Muscle of back (tissue), 11 donors: ENCODE data around the gene SPNS1. TPM values are rescaled to one million over a fixed set of nuclear protein-coding genes. Genes with fewer than 3 reads are reported as not detected.
"Not testable (repeated sequence)": the region's sequence is repeated elsewhere in the genome, so short reads cannot be mapped to it uniquely, and the experiment has no call there.

Source experiments
- DNase-seq, 3 donors: peaks; one replicate each; pipeline versions ENCODE4 v3.0.0 to v3.0.0-alpha.2; 2013
- polyA plus RNA-seq, 10 donors: library from polyadenylated mRNA; unstranded; fragments of 120-200 nt; gene quantifications; one replicate each; pipeline ENCODE4 v1.2.1, GENCODE V29; 2013; ENCODE audit not compliant: insufficient read length in 10 of 10

Gene SPNS1
- polyA plus RNA-seq, 10 donors = 16.6 to 26.9 (median 22.8) TPM

DNA sequence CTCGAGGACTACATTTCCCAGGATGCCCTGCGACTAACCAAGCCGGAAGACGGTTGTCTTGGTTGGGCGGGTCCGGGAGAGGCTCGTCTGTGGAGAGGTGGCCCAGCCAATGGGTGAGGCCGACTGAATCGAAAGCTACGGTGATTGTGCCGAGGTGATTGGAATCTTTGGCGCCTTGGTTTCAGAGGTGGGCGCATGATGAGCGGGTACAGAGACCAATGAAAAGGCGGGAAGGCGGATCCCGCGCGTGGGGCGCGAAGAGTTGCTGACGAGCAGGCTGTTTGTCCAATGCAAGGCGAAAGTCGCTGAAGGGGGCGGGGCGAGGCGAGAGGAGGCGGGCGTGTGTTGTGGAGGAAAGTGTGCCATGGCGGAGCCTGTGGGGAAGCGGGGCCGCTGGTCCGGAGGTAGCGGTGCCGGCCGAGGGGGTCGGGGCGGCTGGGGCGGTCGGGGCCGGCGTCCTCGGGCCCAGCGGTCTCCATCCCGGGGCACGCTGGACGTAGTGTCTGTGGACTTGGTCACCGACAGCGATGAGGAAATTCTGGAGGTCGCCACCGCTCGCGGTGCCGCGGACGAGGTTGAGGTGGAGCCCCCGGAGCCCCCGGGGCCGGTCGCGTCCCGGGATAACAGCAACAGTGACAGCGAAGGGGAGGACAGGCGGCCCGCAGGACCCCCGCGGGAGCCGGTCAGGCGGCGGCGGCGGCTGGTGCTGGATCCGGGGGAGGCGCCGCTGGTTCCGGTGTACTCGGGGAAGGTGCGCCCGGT lies 23.7 kb upstream of the SPNS1 start, which contains the start of gene NFATC2IP:
Gene NFATC2IP (plus strand): TSS at position 290 of the 762 bp plus-strand sequence. CDS start 75 bp downstream, at position 365.
- peak; percentile 100 for DNase-seq

DNA sequence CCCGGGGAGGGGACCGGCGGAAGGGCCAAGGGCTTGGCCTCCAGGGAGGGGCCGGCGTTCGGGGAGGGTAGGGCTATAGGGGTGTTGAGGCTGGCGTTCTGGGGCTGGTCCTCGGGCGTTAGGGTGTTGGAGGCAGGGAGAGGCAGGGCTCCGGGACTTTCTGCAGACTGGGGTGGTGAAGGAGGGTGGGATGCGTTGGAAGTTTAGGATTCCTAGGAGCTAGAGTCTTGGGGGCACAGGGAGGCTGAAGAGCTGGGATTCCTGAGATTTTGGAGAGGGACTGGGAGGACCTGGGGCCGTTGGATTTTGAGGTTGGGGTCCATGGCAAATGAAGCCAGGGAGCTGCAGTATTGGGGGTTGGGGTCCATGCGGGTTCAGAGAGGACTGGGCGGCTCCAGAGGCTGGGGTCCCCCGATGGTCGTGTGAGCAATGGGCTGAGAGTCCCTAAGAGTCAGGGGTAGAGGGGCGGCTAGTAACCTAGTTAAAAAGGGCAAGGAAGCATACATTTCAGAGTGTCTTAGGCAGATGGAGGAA lies 23.1 kb upstream of the SPNS1 start:
- no peak for DNase-seq

GRCh38 chr16:28958216-28958615 lies 16.4 kb upstream of the SPNS1 start:
- no peak for DNase-seq

GRCh38 chr16:28958836-28959235 lies 15.7 kb upstream of the SPNS1 start:
- no peak for DNase-seq

GRCh38 chr16:28964072-28964471 lies 10.5 kb upstream of the SPNS1 start:
- DNase-seq = no peak

GRCh38 chr16:28964496-28964895 lies 10.1 kb upstream of the SPNS1 start:
- no peak for DNase-seq

- no peak for DNase-seq
Observed at GRCh38 chr16:28967156-28967555, 7.4 kb upstream of the SPNS1 start.

DNA sequence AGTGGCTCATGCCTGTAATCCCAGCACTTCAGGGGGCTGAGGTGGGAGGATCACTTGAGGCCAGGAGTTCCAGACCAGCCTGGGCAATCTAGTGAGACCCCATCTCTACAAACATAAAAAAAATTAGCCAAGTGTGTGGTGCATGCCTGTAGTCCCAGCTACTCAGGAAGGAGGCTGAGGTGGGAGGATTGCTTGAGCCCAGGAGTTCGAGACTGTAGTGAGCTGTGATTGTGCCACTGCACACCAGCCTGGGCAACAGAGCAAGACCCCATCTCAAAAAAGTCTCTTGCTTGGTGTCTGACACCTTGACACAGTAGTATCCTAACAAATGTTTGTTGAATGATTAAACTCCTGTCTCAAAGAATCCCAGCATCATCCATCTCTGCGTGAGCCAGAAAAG lies 4.9 kb upstream of the SPNS1 start:
- DNase-seq = not testable (repeated sequence)

GRCh38 chr16:28974007-28974436 lies 556 bp upstream of the SPNS1 start:
- peak; percentile 55 to 76 (median 61) for DNase-seq

DNA sequence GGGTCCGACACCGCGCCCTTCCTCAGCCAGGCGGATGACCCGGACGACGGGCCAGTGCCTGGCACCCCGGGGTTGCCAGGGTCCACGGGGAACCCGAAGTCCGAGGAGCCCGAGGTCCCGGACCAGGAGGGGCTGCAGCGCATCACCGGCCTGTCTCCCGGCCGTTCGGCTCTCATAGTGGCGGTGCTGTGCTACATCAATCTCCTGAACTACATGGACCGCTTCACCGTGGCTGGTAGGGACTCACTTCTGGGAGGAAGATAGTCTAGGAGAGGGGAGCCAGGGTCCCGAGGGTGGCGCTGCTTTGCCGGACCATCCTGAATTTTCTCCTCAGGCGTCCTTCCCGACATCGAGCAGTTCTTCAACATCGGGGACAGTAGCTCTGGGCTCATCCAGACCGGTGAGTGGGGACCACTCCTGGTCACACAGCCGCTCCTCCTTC lies 601 bp downstream of the SPNS1 start:
- no peak for DNase-seq

- no peak for DNase-seq
Observed at GRCh38 chr16:28977703-28978662, 3.4 kb downstream of the SPNS1 start.

- not testable (repeated sequence) for DNase-seq
Observed at GRCh38 chr16:28980330-28980729, 5.8 kb downstream of the SPNS1 start.

- DNase-seq = no peak
Observed at GRCh38 chr16:28980929-28981328, 6.4 kb downstream of the SPNS1 start.

DNA sequence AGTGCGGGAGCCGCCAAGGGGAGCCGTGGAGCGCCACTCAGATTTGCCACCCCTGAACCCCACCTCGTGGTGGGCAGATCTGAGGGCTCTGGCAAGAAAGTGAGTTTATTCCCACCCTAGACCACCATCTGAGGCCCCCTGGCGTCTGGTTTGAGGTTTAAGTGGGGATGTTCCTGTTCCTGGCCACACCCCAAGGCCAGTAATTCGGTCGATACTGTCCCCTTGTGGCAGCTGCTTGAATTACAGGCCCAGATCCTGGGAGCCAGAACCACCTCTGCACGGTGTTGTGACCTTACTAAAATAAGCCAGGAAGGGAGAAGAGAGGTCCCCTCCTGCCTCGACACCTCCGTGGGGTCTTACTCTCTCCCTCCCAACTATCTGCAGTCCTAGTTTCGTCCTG lies 6.9 kb downstream of the SPNS1 start:
- no peak for DNase-seq

DNA sequence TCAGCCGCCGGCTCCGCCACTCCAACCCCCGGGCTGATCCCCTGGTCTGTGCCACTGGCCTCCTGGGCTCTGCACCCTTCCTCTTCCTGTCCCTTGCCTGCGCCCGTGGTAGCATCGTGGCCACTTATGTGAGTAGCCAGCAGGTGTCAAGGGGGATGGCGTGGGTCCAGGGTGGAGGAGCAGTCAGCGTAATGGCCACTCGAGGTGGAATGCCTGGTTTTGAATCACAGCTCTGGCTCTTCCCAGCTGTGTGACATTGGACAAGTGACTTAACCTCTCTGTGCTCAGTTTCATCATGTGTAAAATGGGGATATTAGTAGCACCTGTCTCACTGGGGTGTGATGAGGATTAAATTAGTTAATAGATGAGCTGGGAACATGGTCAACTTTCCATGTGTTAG lies 7.8 kb downstream of the SPNS1 start:
- no peak for DNase-seq

GRCh38 chr16:28982949-28983348 lies 8.4 kb downstream of the SPNS1 start:
- no peak for DNase-seq

GRCh38 chr16:28983644-28984043 lies 9.1 kb downstream of the SPNS1 start:
- no peak for DNase-seq

GRCh38 chr16:28984091-28984490 lies 9.5 kb downstream of the SPNS1 start:
- DNase-seq = no peak

DNA sequence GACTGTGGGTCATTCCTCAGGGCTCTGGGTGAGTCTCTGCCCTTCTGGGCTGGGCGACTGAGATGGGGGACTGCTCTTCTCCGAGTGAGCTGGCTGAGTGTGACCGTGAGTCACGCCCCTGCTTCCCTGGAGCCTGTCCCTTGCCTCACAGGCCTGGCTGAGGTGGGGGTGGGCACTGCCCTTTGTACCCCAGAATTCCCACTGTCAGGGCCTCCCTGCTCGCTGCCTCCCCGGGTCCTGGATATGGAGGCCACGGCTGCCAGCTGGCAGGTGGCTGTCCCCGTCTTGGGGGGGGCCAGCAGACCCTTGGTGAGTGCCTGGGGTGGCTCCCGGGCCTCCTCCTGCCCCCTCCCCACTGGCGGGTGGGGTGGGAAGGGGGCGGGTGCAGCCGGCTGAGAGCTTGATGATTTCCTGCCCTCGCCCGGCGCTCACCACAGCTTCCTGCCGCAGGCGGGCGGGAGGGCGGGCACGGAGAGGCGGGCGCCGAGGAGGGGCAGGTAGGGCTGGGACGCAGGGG lies 10.1 kb downstream of the SPNS1 start, which contains the start of gene LAT:
Gene LAT (plus strand): TSS at position 434 of the 517 bp plus-strand sequence. CDS start 366 bp downstream, outside the sequence.
- no peak for DNase-seq

- no peak for DNase-seq
Observed at GRCh38 chr16:28985211-28986041, 10.8 kb downstream of the SPNS1 start.

- DNase-seq = no peak
Observed at GRCh38 chr16:28986046-28986445, 11.5 kb downstream of the SPNS1 start.
